Lung (tissue), 12 donors: ENCODE results near the gene MYZAP. TPM values are rescaled to one million over a fixed set of nuclear protein-coding genes. Genes with fewer than 3 reads are reported as not detected.

Source experiments
- ATAC-seq: fragments of 200-7000 bp; cut with Tn5 transposase; one replicate; pipeline ENCODE4 v1.9.1; 2020; ENCODE audit warnings: moderate number of reproducible peaks; ENCODE audit not compliant: insufficient read depth, low FRiP score
- DNase-seq, 3 donors: peaks; one replicate each; pipeline ENCODE4 v3.0.0-alpha.2; 2013 to 2017
- H3K27ac ChIP-seq, 2 donors: one replicate each; pipeline ENCODE4 v1.5.1; 2013; ENCODE audit warnings: mild to moderate bottlenecking in 2 of 2, moderate library complexity in 2 of 2, control low read depth in 1 of 2, inconsistent platforms in 1 of 2, low read depth in 1 of 2, low read length in 1 of 2
- H3K27me3 ChIP-seq, 3 donors: one replicate each; pipeline ENCODE4 v1.5.1; 2013; ENCODE audit warnings: low read length in 2 of 3; ENCODE audit not compliant: control insufficient read depth in 3 of 3, insufficient read depth in 3 of 3
- H3K36me3 ChIP-seq, 4 donors: one replicate each; pipeline ENCODE4 v1.5.1; 2013; ENCODE audit warnings: low read length in 4 of 4, mild to moderate bottlenecking in 1 of 4, moderate library complexity in 1 of 4; ENCODE audit not compliant: control insufficient read depth in 4 of 4, insufficient read depth in 4 of 4
- H3K4me1 ChIP-seq, 5 donors: one replicate each; pipeline ENCODE4 v1.5.1; 2013; ENCODE audit warnings: low read length in 5 of 5, mild to moderate bottlenecking in 2 of 5, moderate library complexity in 1 of 5; ENCODE audit not compliant: control insufficient read depth in 5 of 5, insufficient read depth in 5 of 5
- H3K4me3 ChIP-seq: one replicate; pipeline ENCODE4 v1.5.1; 2013; ENCODE audit warnings: mild to moderate bottlenecking, control low read depth, moderate library complexity
- H3K9ac ChIP-seq, 2 donors: one replicate each; pipeline ENCODE4 v1.5.1; 2013; ENCODE audit warnings: low read length in 2 of 2, control low read depth in 1 of 2; ENCODE audit not compliant: insufficient read depth in 1 of 2
- H3K9me3 ChIP-seq, 4 donors: one replicate each; pipeline ENCODE4 v1.5.1; 2013; ENCODE audit warnings: low read length in 3 of 4, mild to moderate bottlenecking in 1 of 4, moderate library complexity in 1 of 4; ENCODE audit not compliant: control insufficient read depth in 4 of 4, insufficient read depth in 3 of 4
- WGBS, 2 donors: extraction: QIAGEN DNeasy Blood & Tissue Kit; methylation state at CpG; one replicate each; pipeline ENCODE4 v1.1.7; 2013; 5-methylcytosine and 5-hydroxymethylcytosine counted together
- polyA plus RNA-seq, 2 donors: library from polyadenylated mRNA; stranded (reverse); fragments of 200-250 nt; gene quantifications; one replicate each; pipeline ENCODE4 v1.2.1, GENCODE V29; 2013
- total RNA-seq, 2 donors: library from RNA; depleted of rRNA in 1 of 2; stranded (reverse); fragments of >200 nt in 1 of 2; gene quantifications; one replicate each; pipeline ENCODE4 v1.2.1, GENCODE V29; 2014 to 2021
- TF ChIP-seq, protein P1 (sequence below): IDR thresholded peaks from 2 replicates; pipeline ENCODE4 v1.5.1; 2012; ENCODE audit warnings: mild to moderate bottlenecking; ENCODE audit errors: control extremely low read depth, extremely low read depth
- donor health status: control.
- donor health status: control.
- donor health status: Bipolar disorder and iron deficiency.
- donor health status: healthy.
- donor health status: DM: yes; HTN: yes; CAD: no.

The MYZAP gene
- total and polyA plus RNA-seq, 4 donors = 6.9 to 36.9 (median 11.6) TPM

- ATAC-seq (no peak), DNase-seq (peak in 1 of 3 donors; percentile 26)
- 60 to 61% methylated on average over 10 of the region's 10 CpGs for WGBS, 2 donors
- H3K27ac ChIP-seq = peak overlapping the region in 1 of 2 donors; percentile 85
- TF ChIP-seq, protein P1, sequence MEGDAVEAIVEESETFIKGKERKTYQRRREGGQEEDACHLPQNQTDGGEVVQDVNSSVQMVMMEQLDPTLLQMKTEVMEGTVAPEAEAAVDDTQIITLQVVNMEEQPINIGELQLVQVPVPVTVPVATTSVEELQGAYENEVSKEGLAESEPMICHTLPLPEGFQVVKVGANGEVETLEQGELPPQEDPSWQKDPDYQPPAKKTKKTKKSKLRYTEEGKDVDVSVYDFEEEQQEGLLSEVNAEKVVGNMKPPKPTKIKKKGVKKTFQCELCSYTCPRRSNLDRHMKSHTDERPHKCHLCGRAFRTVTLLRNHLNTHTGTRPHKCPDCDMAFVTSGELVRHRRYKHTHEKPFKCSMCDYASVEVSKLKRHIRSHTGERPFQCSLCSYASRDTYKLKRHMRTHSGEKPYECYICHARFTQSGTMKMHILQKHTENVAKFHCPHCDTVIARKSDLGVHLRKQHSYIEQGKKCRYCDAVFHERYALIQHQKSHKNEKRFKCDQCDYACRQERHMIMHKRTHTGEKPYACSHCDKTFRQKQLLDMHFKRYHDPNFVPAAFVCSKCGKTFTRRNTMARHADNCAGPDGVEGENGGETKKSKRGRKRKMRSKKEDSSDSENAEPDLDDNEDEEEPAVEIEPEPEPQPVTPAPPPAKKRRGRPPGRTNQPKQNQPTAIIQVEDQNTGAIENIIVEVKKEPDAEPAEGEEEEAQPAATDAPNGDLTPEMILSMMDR = no peak
- peaks cover 0 to 15% (median 1%) of the 10 kb centered on the region in 4 donors for H3K36me3 ChIP-seq
- peaks cover 0 to 11% (median 5%) of the 10 kb centered on the region in 5 donors for H3K4me1 ChIP-seq
- no peaks in the 10 kb centered on the region for H3K27me3 ChIP-seq
- H3K4me3 ChIP-seq = no peak overlapping the region
- no peak overlapping the region for H3K9ac ChIP-seq
- no peaks in the 10 kb centered on the region for H3K9me3 ChIP-seq
These were observed 34.2 kb downstream of the MYZAP start for GRCh38 chr15:57625703-57626448.

GRCh38 chr15:57626713-57627440, 35.2 kb downstream of the MYZAP start:
- H3K9ac ChIP-seq = no peak overlapping the region
- peak overlapping the region; percentile 10 to 55 for H3K27ac ChIP-seq
- DNase-seq = peak; percentile 33 to 55 (median 41)
- WGBS, 2 donors = 33 to 49% methylated on average over 8 of the region's 8 CpGs
- TF ChIP-seq, protein P1 = no peak
- H3K36me3 ChIP-seq = peaks cover 0 to 13% (median 2%) of the 10 kb centered on the region in 4 donors
- H3K4me3 ChIP-seq = no peak overlapping the region
- no peaks in the 10 kb centered on the region for H3K27me3 ChIP-seq
- no peaks in the 10 kb centered on the region for H3K9me3 ChIP-seq
- no peak for ATAC-seq
- peaks cover 0 to 11% (median 8%) of the 10 kb centered on the region in 5 donors for H3K4me1 ChIP-seq

GRCh38 chr15:57631386-57632110, 39.8 kb downstream of the MYZAP start:
- 86 to 92% methylated on average over 5 of the region's 5 CpGs for WGBS, 2 donors

More at GRCh38 chr15:57631386-57632110, 39.8 kb downstream of the MYZAP start:
- no peaks in the 10 kb centered on the region for H3K9me3 ChIP-seq
- no peak overlapping the region for H3K4me3 ChIP-seq
- H3K4me1 ChIP-seq = peaks cover 0 to 15% (median 5%) of the 10 kb centered on the region in 5 donors
- ATAC-seq (no peak), DNase-seq (no peak)
- H3K9ac ChIP-seq = no peak overlapping the region
- peak overlapping the region in 1 of 2 donors; percentile 66 for H3K27ac ChIP-seq
- H3K36me3 ChIP-seq = peaks cover 0 to 13% (median 7%) of the 10 kb centered on the region in 4 donors
- TF ChIP-seq, protein P1 = no peak
- no peaks in the 10 kb centered on the region for H3K27me3 ChIP-seq
